SK-N-SH treated with all-trans-retinoic acid at 6 μM for 48 hours (cell line): ENCODE measurements around the gene PROM1.

Source experiments
- ARNTL ChIP-seq: fragments of 450-650 bp; formaldehyde crosslinking; IDR thresholded peaks from 2 replicates; pipeline ENCODE4 v1.5.0; 2020; ENCODE audit warnings: low read depth, mild to moderate bottlenecking, moderate library complexity, borderline replicate concordance
- SNAI2 ChIP-seq: fragments of 250-450 bp; sonication (Bioruptor Pico); IDR thresholded peaks from 2 replicates; pipeline ENCODE4 v1.5.0; 2020; ENCODE audit warnings: mild to moderate bottlenecking, moderate library complexity
- TCF4 ChIP-seq: fragments of 250-450 bp; sonication (Bioruptor Pico); IDR thresholded peaks from 2 replicates; pipeline ENCODE4 v1.8.0; 2021; ENCODE audit warnings: mild to moderate bottlenecking, moderate library complexity, borderline replicate concordance
- TOX ChIP-seq: fragments of 250-450 bp; sonication (Bioruptor Pico); IDR thresholded peaks from 2 replicates; pipeline ENCODE4 v1.8.0; 2021; ENCODE audit warnings: mild to moderate bottlenecking, moderate library complexity, borderline replicate concordance
- ZC3H10 ChIP-seq: fragments of 250-450 bp; sonication (Bioruptor Pico); IDR thresholded peaks from 2 replicates; pipeline ENCODE4 v1.5.1; 2021; ENCODE audit warnings: mild to moderate bottlenecking, moderate library complexity
- ZFP30 ChIP-seq: fragments of 450-650 bp; formaldehyde crosslinking; IDR thresholded peaks from 2 replicates; pipeline ENCODE4 v1.5.0; 2022; ENCODE audit warnings: mild to moderate bottlenecking, moderate library complexity
- ZNF8 ChIP-seq: fragments of 450-650 bp; formaldehyde crosslinking; IDR thresholded peaks from 2 replicates; pipeline ENCODE4 v1.5.0; 2020; ENCODE audit warnings: mild to moderate bottlenecking, moderate library complexity
- TF ChIP-seq, protein P1 (sequence below): fragments of 250-450 bp; sonication (Bioruptor Pico); IDR thresholded peaks from 2 replicates; pipeline ENCODE4 v1.5.0; 2020; ENCODE audit warnings: mild to moderate bottlenecking, moderate library complexity

GRCh38 chr4:15921592-15921932 lies 162.3 kb downstream of the PROM1 start:
- no peak for TF ChIP-seq ZNF8 (CRISPR knock-in tag)
- TF ChIP-seq ZC3H10 (CRISPR knock-in tag) = no peak
- TF ChIP-seq TCF4 (CRISPR knock-in tag) = no peak
- TF ChIP-seq ARNTL (CRISPR knock-in tag) = no peak
- TF ChIP-seq ZFP30 (CRISPR knock-in tag) = no peak
- no peak for TF ChIP-seq TOX (CRISPR knock-in tag)
- TF ChIP-seq, protein P1, sequence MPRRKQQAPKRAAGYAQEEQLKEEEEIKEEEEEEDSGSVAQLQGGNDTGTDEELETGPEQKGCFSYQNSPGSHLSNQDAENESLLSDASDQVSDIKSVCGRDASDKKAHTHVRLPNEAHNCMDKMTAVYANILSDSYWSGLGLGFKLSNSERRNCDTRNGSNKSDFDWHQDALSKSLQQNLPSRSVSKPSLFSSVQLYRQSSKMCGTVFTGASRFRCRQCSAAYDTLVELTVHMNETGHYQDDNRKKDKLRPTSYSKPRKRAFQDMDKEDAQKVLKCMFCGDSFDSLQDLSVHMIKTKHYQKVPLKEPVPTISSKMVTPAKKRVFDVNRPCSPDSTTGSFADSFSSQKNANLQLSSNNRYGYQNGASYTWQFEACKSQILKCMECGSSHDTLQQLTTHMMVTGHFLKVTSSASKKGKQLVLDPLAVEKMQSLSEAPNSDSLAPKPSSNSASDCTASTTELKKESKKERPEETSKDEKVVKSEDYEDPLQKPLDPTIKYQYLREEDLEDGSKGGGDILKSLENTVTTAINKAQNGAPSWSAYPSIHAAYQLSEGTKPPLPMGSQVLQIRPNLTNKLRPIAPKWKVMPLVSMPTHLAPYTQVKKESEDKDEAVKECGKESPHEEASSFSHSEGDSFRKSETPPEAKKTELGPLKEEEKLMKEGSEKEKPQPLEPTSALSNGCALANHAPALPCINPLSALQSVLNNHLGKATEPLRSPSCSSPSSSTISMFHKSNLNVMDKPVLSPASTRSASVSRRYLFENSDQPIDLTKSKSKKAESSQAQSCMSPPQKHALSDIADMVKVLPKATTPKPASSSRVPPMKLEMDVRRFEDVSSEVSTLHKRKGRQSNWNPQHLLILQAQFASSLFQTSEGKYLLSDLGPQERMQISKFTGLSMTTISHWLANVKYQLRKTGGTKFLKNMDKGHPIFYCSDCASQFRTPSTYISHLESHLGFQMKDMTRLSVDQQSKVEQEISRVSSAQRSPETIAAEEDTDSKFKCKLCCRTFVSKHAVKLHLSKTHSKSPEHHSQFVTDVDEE (CRISPR knock-in tag) = no peak
- TF ChIP-seq SNAI2 (CRISPR knock-in tag) = no peak
